H1 (cell line): ENCODE measurements around the gene SF3A2. TPM values are rescaled to one million over a fixed set of nuclear protein-coding genes. Genes with fewer than 3 reads are reported as not detected.

Experiments used
- ASH2L ChIP-seq: fragments of 200-600, 300-600 bp; sonication (generic); IDR thresholded peaks from one replicate; pipeline ENCODE4 v1.7.1; 2017; ENCODE audit warnings: low read length
- CBX5 ChIP-seq: fragments of 300-800, 300-1000 bp; sonication (generic); IDR thresholded peaks from 2 replicates; pipeline ENCODE4 v1.7.1; 2016; ENCODE audit warnings: antibody characterized with exemption, low read length, low read depth
- CHD2 ChIP-seq: IDR thresholded peaks from 2 replicates; pipeline ENCODE4 v1.6.1; 2012; ENCODE audit warnings: low read length, improper control_type of control experiment
- CREB1 ChIP-seq: IDR thresholded peaks from 2 replicates; pipeline ENCODE4 v1.6.1; 2012; ENCODE audit warnings: inconsistent platforms
- E2F6 ChIP-seq: IDR thresholded peaks from 2 replicates; pipeline ENCODE4 v1.6.1; 2012; ENCODE audit warnings: inconsistent platforms
- EGR1 ChIP-seq: IDR thresholded peaks from 2 replicates; pipeline ENCODE4 v1.6.1; 2011; ENCODE audit warnings: low read depth, low read length, borderline replicate concordance
- EZH2 ChIP-seq: fragments of 200-600 bp; sonication (generic); IDR thresholded peaks from 2 replicates; pipeline ENCODE4 v1.7.1; 2012; ENCODE audit warnings: low read depth, mild to moderate bottlenecking, moderate library complexity, low read length, inconsistent platforms; ENCODE audit not compliant: severe bottlenecking
- FOSL1 ChIP-seq: IDR thresholded peaks from 2 replicates; pipeline ENCODE4 v1.6.1; 2011; ENCODE audit warnings: mild to moderate bottlenecking, low read depth, low read length, moderate library complexity; ENCODE audit not compliant: insufficient read depth
- GABPA ChIP-seq: IDR thresholded peaks from 2 replicates; pipeline ENCODE4 v1.6.1; 2011; ENCODE audit warnings: mild to moderate bottlenecking, low read length, moderate library complexity, borderline replicate concordance; ENCODE audit not compliant: insufficient read depth
- JUND ChIP-seq: IDR thresholded peaks from 2 replicates; pipeline ENCODE4 v1.6.1; 2011; ENCODE audit warnings: mild to moderate bottlenecking, improper control_type of control experiment, low read length
- KDM5A ChIP-seq: fragments of 200-600 bp; IDR thresholded peaks from 2 replicates; pipeline ENCODE4 v1.7.1; 2012; ENCODE audit warnings: mild to moderate bottlenecking, low read length, inconsistent platforms, mixed read lengths
- MAFK ChIP-seq: IDR thresholded peaks from 2 replicates; pipeline ENCODE4 v1.6.1; 2012; ENCODE audit warnings: low read depth, mild to moderate bottlenecking, improper control_type of control experiment, low read length
- NRF1 ChIP-seq: IDR thresholded peaks from 2 replicates; pipeline ENCODE4 v1.6.1; 2011; ENCODE audit warnings: mild to moderate bottlenecking, low read depth, low read length, improper control_type of control experiment
- PHF8 ChIP-seq: fragments of 200-600 bp; sonication (generic); conservative IDR thresholded peaks from 2 replicates; pipeline ENCODE4 v1.7.1; 2012; ENCODE audit warnings: low read depth, mild to moderate bottlenecking, inconsistent platforms, low read length, moderate library complexity
- POLR2AphosphoS5 ChIP-seq: IDR thresholded peaks from 2 replicates; pipeline ENCODE4 v1.6.1; 2011; ENCODE audit warnings: low read depth, low read length
- RNF2 ChIP-seq: fragments of 200-900, 300-1000 bp; sonication (generic); IDR thresholded peaks from 2 replicates; pipeline ENCODE4 v1.7.1; 2016; ENCODE audit warnings: borderline replicate concordance, low read depth, mild to moderate bottlenecking, antibody characterized with exemption, low read length; ENCODE audit not compliant: poor library complexity, severe bottlenecking; ENCODE audit errors: missing control alignments
- RXRA ChIP-seq: IDR thresholded peaks from 2 replicates; pipeline ENCODE4 v1.6.1; 2011; ENCODE audit warnings: low read depth, mild to moderate bottlenecking, low read length, moderate library complexity; ENCODE audit not compliant: insufficient read depth
- SP2 ChIP-seq: IDR thresholded peaks from 2 replicates; pipeline ENCODE4 v1.6.1; 2012; ENCODE audit warnings: mild to moderate bottlenecking, low read length, inconsistent platforms
- SP4 ChIP-seq: IDR thresholded peaks from 2 replicates; pipeline ENCODE4 v1.6.1; 2012; ENCODE audit warnings: low read length, inconsistent platforms
- SRF ChIP-seq: IDR thresholded peaks from 2 replicates; pipeline ENCODE4 v1.6.1; 2011; ENCODE audit warnings: mild to moderate bottlenecking, low read depth, low read length, moderate library complexity
- TAF1 ChIP-seq: IDR thresholded peaks from 2 replicates; pipeline ENCODE4 v1.6.1; 2011; ENCODE audit warnings: mild to moderate bottlenecking, low read depth, low read length
- TBP ChIP-seq: IDR thresholded peaks from 2 replicates; pipeline ENCODE4 v1.6.1; 2011; ENCODE audit warnings: low read depth, low read length, improper control_type of control experiment
- YY1 ChIP-seq: IDR thresholded peaks from 2 replicates; pipeline ENCODE4 v1.6.1; 2011; ENCODE audit warnings: low read depth, mild to moderate bottlenecking, low read length
- ZNF274 ChIP-seq: IDR thresholded peaks from 2 replicates; pipeline ENCODE4 v1.7.0; 2012; ENCODE audit warnings: low read length, borderline replicate concordance; ENCODE audit errors: extremely low read depth
- polyA plus RNA-seq, 7 experiments: library from polyadenylated mRNA; depleted of rRNA in 3 of 7; stranded (reverse) in 5 of 7; unstranded in 2 of 7; fragments of >200 nt in 5 of 7; fragments of 200-250 nt in 2 of 7; gene quantifications; 1 replicate in 5 of 7; 2 replicates in 1 of 7; 4 replicates in 1 of 7; pipeline versions ENCODE4 v1.2.1 to v1.2.3, GENCODE V29; 2011 to 2013; ENCODE audit warnings: missing spikeins in 2 of 7, mixed read lengths in 2 of 7
- total RNA-seq: library from RNA; stranded (reverse); fragmentation: NEBNext Ultra II Directional; extraction: Animal tissue kit (Norgen Biotek cat#: 25700); gene quantifications from 2 replicates; pipeline ENCODE4 v1.2.1, GENCODE V29; 2021

Gene SF3A2
- total and polyA plus RNA-seq, 2 of the 8 experiments (the other 6 are each of a cell fraction or from before 2014, with no cell fraction given), result 15.3 to 146 TPM

GRCh38 chr19:2273356-2274184 is 36.9 kb downstream of the SF3A2 start (continued):
- TF ChIP-seq SP4 (no peak), ASH2L (peak; percentile 41), KDM5A (no peak), JUND (peak; percentile 31; the same call in 1 of the 2 replicates), MAFK (no peak), EZH2 (no peak), POLR2AphosphoS5 (peak; percentile 85; the same call in 1 of the 2 replicates), EGR1 (peak; percentile 59; the same call in 1 of the 2 replicates), CHD2 (peak; percentile 45), TAF1 (peak; percentile 49), CBX5 (no peak), RXRA (no peak), PHF8 (no peak), YY1 (peak; percentile 73; the same call in 1 of the 2 replicates), E2F6 (no peak), NRF1 (0 out of 2 replicates have a peak, but pooled peaks have one; percentile 26), RNF2 (no peak), SP2 (no peak), FOSL1 (no peak), GABPA (peak; percentile 98), CREB1 (peak; percentile 74), ZNF274 (no peak), SRF (0 out of 2 replicates have a peak, but pooled peaks have one; percentile 40), TBP (no peak; the same call in 1 of the 2 replicates)
